OCI-LY3 (cell line): Measurements from ENCODE around the gene SMYD1.

Experiments used
- CTCF ChIP-seq: fragments of 200-600, 300-600 bp; sonication (generic); IDR thresholded peaks from 2 replicates; pipeline ENCODE4 v1.5.1; 2014; ENCODE audit warnings: antibody characterized with exemption, low read length, low read depth
- EZH2phosphoT487 ChIP-seq: fragments of 200-600 bp; shearing (Covaris generic); IDR thresholded peaks from 2 replicates; pipeline ENCODE4 v1.6.1; 2018; ENCODE audit warnings: antibody characterized with exemption, mixed run types, low read depth

- TF ChIP-seq CTCF (no peak), EZH2phosphoT487 (no peak)
These were observed 77.4 kb downstream of the SMYD1 start for GRCh38 chr2:88144914-88145497.
